NOMO-1 treated with DMSO at 0.1 percent for 48 hours (cell line): ENCODE data around the gene CABS1.

Experiments
- DNase-seq: peaks from one replicate; lab custom pipeline; 2025; ENCODE audit not compliant: unreplicated experiment; lab: John Stamatoyannopoulos, UW

Gene CABS1

GRCh38 chr4:70334681-70335080, at the start of gene CABS1:
TSS of gene CABS1 (plus strand) at chr4:70334981. CDS start at chr4:70335040, 59 bp downstream.
- DNase-seq: no peak

GRCh38 chr4:70288651-70289050, 46.1 kb upstream of the CABS1 start:
- DNase-seq: no peak

- DNase-seq: no peak
Observed at GRCh38 chr4:70291341-70291740, 43.4 kb upstream of the CABS1 start.

GRCh38 chr4:70297576-70297975, 37.2 kb upstream of the CABS1 start:
- DNase-seq: no peak

- no peak for DNase-seq
Observed at GRCh38 chr4:70298051-70298450, 36.7 kb upstream of the CABS1 start.

- no peak for DNase-seq
Observed at GRCh38 chr4:70299643-70300042, 35.1 kb upstream of the CABS1 start.

GRCh38 chr4:70300215-70300614, 34.6 kb upstream of the CABS1 start:
- no peak for DNase-seq

- DNase-seq: no peak
Observed at GRCh38 chr4:70303090-70303489, 31.7 kb upstream of the CABS1 start.

GRCh38 chr4:70305601-70306000, 29.2 kb upstream of the CABS1 start:
- DNase-seq: no peak

GRCh38 chr4:70306076-70306475, 28.7 kb upstream of the CABS1 start:
- DNase-seq: no peak

GRCh38 chr4:70313736-70314135, 21.0 kb upstream of the CABS1 start:
- DNase-seq: no peak

GRCh38 chr4:70315928-70316327, 18.9 kb upstream of the CABS1 start:
- no peak for DNase-seq

- no peak for DNase-seq
Observed at GRCh38 chr4:70326052-70326451, 8.7 kb upstream of the CABS1 start.

GRCh38 chr4:70336043-70336442, 1.3 kb downstream of the CABS1 start:
- DNase-seq: no peak

GRCh38 chr4:70337886-70338420, 3.2 kb downstream of the CABS1 start:
- no peak for DNase-seq

- no peak for DNase-seq
Observed at GRCh38 chr4:70356185-70356584, 21.4 kb downstream of the CABS1 start.

GRCh38 chr4:70359115-70359661, 24.4 kb downstream of the CABS1 start:
- DNase-seq: no peak

- no peak for DNase-seq
Observed at GRCh38 chr4:70360460-70360859, 25.7 kb downstream of the CABS1 start, which contains the start of gene SMR3A. TSS of gene SMR3A (plus strand) at chr4:70360760. CDS start at chr4:70362116, 1,356 bp downstream.

- DNase-seq: no peak
Observed at GRCh38 chr4:70364002-70364401, 29.2 kb downstream of the CABS1 start.

GRCh38 chr4:70365479-70365878, 30.7 kb downstream of the CABS1 start:
- DNase-seq: no peak

GRCh38 chr4:70367813-70368212, 33.0 kb downstream of the CABS1 start:
- DNase-seq: no peak

- no peak for DNase-seq
Observed at GRCh38 chr4:70371987-70372386, 37.2 kb downstream of the CABS1 start.

- no peak for DNase-seq
Observed at GRCh38 chr4:70372760-70373159, 38.0 kb downstream of the CABS1 start.
